Ovary (tissue), 9 donors: Measurements from ENCODE around the gene CCL27. TPM values are rescaled to one million over a fixed set of nuclear protein-coding genes. Genes with fewer than 3 reads are reported as not detected.

Experiments used
- DNase-seq, 5 donors: peaks; one replicate each; pipeline ENCODE4 v3.0.0-alpha.2; 2019 to 2020
- H3K27ac ChIP-seq, 2 donors: fragments of 200-600 bp; one replicate each; pipeline versions ENCODE4 v1.5.1 to v1.8.0; 2019 to 2022
- H3K27me3 ChIP-seq: fragments of 200-600 bp; one replicate; pipeline ENCODE4 v1.8.0; 2022
- H3K36me3 ChIP-seq: fragments of 200-600 bp; sonication (generic); one replicate; pipeline ENCODE4 v1.5.1; 2019
- H3K4me1 ChIP-seq: one replicate; pipeline ENCODE4 v1.8.1; 2013; ENCODE audit warnings: mild to moderate bottlenecking, moderate library complexity; ENCODE audit not compliant: insufficient read depth
- H3K4me3 ChIP-seq: fragments of 200-600 bp; sonication (generic); one replicate; pipeline ENCODE4 v1.5.1; 2017
- H3K9me3 ChIP-seq, 2 donors: fragments of 200-600 bp in 1 of 2; sonication (generic) in 1 of 2; one replicate each; pipeline versions ENCODE4 v1.5.1 to v1.8.1; 2013 to 2019; ENCODE audit warnings: mild to moderate bottlenecking in 1 of 2, moderate library complexity in 1 of 2
- EP300 ChIP-seq: sonication (generic); formaldehyde crosslinking; IDR thresholded peaks from one replicate; pipeline ENCODE4 v1.6.1; 2017; ENCODE audit warnings: antibody characterized with exemption
- POLR2A ChIP-seq: fragments of 450-650 bp; IDR thresholded peaks from one replicate; pipeline ENCODE4 v1.6.1; 2017; ENCODE audit warnings: antibody characterized with exemption, mild to moderate bottlenecking, moderate library complexity
- whole genome bisulfite sequencing, 3 donors: extraction: QIAGEN DNeasy Blood & Tissue Kit in 1 of 3; methylation state at CpG; one replicate each; pipeline versions ENCODE4 v1.1.5 to v1.1.7; 2013 to 2017; 5-methylcytosine and 5-hydroxymethylcytosine counted together
- intact Hi-C, 4 donors: fragments of 100-400 bp; cut with DNase I; formaldehyde crosslinking; loops; one replicate each; pipeline versions ENCODE4 v1.11.0 to v1.15.1; 2022 to 2023
- polyA plus RNA-seq, 2 donors: library from polyadenylated mRNA; stranded (reverse); fragments of 200-250 nt in 1 of 2; fragments of 350-450 nt in 1 of 2; fragmentation: Illumina TruSeq in 1 of 2; extraction: RNeasy Lipid Tissue Mini Kit (QIAGEN cat#74804) in 1 of 2; gene quantifications; one replicate each; pipeline ENCODE4 v1.2.3, GENCODE V29; 2013 to 2014
- total RNA-seq, 7 donors: library from RNA; depleted of rRNA in 2 of 7; stranded (reverse); fragments of >200 nt in 2 of 7; fragmentation: NEBNext Ultra II Directional in 3 of 7; extraction: Animal tissue kit (Norgen Biotek cat#: 25700) in 3 of 7; gene quantifications; one replicate each; pipeline versions ENCODE4 v1.1.0 to v1.2.4, GENCODE V29; 2016 to 2023
- TF ChIP-seq, protein P1 (sequence below), 3 donors: fragments of 450-650 bp in 2 of 3; fragments of 200-600 bp in 1 of 3; IDR thresholded peaks; one replicate each; pipeline versions ENCODE4 v1.5.1 to v1.8.0; 2016 to 2022; ENCODE audit warnings: antibody characterized with exemption in 3 of 3, mild to moderate bottlenecking in 1 of 3
- donor health status: DM: no; HTN: no; CAD: no; lungs with moderate emphysema.
- donor health status: DM: no; HTN: no; CAD: no.
- donor health status: Bipolar disorder and iron deficiency.
- donor health status: DM: yes; HTN: yes; CAD: no.
- donor health status: DM: no; HTN: no; CAD: no.
- donor health status: DM: yes; HTN: yes; CAD: no.

CCL27 gene
- total and polyA plus RNA-seq, 9 donors, result 0.21 to 1.1 (median 0.66) TPM; not detected in 4

DNA sequence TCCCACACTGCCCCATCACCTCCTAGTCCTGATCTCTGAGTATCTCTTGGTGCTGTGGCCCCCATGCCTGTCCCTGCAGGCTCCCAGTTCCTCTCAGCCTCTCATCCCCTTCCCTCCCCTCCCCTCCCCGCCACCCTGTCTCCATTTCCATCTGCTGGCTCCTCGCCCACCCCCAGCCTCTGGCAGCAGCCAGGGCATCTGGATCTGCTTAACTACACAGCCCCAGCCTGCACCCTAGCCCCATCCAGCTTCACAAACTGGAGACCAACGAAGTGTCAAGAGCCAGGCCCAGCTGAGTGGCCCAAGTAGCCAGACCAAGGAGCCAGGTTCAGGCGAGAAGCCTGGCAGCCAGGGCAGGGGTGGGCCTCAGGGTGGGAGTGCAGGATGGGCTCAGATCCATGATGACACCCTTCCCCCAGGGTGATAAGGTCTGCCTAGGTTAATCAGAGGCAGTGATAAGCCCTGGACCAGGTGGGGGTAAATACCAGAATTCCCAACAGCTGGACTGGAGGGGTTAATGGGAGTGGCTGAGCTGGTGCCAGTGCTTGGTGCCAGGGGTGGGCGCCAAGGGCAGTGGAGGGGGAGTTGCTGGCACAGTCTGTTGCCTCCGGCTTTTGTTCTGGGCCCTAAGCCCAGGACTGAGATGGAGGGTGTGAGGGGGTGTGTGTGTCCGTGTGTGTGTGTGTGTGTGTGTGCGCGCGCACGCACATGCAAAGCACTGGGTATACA is 8.0 kb downstream of the CCL27 start:
- WGBS, 3 donors, result 9 to 10% (median 10%) methylated on average over 11 of the region's 11 CpGs
- intact Hi-C loops, result no loop called here
- H3K27ac ChIP-seq, result peak overlapping the region; percentile 71 to 81
- no peaks in the 10 kb centered on the region for H3K36me3 ChIP-seq
- peak; percentile 85 to 93 (median 91) for DNase-seq
- TF ChIP-seq EP300, result no peak
- no peak for TF ChIP-seq POLR2A
- TF ChIP-seq, protein P1, sequence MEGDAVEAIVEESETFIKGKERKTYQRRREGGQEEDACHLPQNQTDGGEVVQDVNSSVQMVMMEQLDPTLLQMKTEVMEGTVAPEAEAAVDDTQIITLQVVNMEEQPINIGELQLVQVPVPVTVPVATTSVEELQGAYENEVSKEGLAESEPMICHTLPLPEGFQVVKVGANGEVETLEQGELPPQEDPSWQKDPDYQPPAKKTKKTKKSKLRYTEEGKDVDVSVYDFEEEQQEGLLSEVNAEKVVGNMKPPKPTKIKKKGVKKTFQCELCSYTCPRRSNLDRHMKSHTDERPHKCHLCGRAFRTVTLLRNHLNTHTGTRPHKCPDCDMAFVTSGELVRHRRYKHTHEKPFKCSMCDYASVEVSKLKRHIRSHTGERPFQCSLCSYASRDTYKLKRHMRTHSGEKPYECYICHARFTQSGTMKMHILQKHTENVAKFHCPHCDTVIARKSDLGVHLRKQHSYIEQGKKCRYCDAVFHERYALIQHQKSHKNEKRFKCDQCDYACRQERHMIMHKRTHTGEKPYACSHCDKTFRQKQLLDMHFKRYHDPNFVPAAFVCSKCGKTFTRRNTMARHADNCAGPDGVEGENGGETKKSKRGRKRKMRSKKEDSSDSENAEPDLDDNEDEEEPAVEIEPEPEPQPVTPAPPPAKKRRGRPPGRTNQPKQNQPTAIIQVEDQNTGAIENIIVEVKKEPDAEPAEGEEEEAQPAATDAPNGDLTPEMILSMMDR (IDR thresholded peaks at IDR 0.05), result no peak
- no peak overlapping the region for H3K4me3 ChIP-seq
- peaks cover 38% of the 10 kb centered on the region for H3K4me1 ChIP-seq
- H3K27me3 ChIP-seq, result no peaks in the 10 kb centered on the region
- no peaks in the 10 kb centered on the region for H3K9me3 ChIP-seq

DNA sequence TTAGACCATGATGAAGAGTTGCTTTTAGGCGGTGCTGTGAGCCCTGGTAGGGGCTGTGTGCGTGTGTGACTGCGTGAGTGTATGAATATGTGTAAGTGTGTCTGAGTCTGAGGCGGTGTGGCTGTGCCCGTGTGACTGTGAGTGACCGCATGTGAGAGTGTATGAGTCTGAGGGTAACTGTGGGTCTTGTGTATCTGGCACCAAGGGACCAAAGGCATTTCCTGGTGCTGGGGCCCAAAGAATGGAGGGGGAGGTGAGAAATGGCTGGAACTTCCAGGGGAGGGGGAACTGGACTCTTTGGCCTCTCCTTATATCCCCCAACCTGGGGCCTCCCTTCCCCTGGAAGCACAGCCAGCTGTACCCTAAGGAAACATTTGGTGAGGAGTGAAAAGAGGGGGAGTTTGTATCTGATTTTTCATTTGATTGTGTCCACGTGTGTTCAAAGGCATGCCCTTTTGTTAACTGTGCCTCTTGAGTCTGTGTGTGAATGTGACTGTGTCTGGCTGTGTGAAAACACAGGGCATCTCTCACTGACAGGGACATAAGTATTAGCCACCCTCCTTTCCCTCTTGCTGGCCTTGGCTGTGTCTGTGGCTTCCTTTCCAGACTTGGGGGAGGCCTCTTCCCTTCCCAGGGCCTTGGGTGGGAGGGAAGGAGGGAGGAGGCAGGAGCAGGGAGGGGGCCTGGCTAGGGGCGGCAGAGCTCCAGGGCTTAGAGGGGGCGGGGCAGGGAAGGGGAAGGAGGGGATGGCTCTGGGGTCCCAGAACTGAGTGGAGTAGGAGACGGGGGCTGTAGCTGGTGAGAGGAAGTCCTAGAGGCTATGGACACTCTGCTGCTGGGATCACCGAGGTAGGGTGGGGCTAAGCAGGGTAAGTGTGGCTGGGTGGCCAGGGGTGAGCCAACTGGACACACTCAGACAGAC is 9.0 kb downstream of the CCL27 start:
- WGBS, 3 donors, result 30 to 37% (median 31%) methylated on average over 11 of the region's 11 CpGs
- Histone ChIP-seq H3K36me3 (no peaks in the 10 kb centered on the region), H3K9me3 (no peaks in the 10 kb centered on the region), H3K27me3 (no peaks in the 10 kb centered on the region), H3K4me3 (no peak overlapping the region), H3K4me1 (peaks cover 38% of the 10 kb centered on the region), H3K27ac (peak overlapping the region; percentile 71 to 81)
- intact Hi-C loops, result no loop called here
- TF ChIP-seq POLR2A, result no peak
- DNase-seq, result peak; percentile 69 to 82 (median 78)

DNA sequence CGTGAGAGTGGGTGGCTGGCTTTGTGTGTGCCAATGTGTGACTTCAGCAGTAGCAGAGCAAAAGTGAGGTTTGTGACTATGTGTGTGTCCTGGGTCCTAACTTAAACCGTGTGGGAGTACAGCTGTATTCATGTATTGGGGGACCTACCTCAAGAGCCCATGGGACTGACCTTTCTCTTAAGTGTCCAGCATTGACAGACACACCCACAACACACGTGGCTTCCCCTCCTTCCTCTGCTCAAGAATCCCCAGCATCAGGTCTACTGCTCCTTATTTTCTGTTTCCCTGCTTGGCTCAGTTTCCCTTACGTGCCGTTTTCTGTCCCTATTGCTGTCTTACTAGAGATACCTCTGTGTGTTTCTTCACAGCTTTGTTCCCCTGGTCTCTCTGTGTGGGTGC is 9.9 kb downstream of the CCL27 start:
- Histone ChIP-seq H3K4me1 (peaks cover 40% of the 10 kb centered on the region), H3K9me3 (no peaks in the 10 kb centered on the region), H3K27ac (peak overlapping the region; percentile 71 to 81), H3K36me3 (no peaks in the 10 kb centered on the region), H3K4me3 (peak overlapping the region; percentile 36), H3K27me3 (no peaks in the 10 kb centered on the region)
- WGBS, 3 donors, result 15 to 22% (median 16%) methylated on average over 5 of the region's 5 CpGs
- intact Hi-C loops, result no loop called here
- TF ChIP-seq POLR2A (no peak), EP300 (no peak)
- TF ChIP-seq, protein P1 (IDR thresholded peaks at IDR 0.05), result no peak
- no peak for DNase-seq

DNA sequence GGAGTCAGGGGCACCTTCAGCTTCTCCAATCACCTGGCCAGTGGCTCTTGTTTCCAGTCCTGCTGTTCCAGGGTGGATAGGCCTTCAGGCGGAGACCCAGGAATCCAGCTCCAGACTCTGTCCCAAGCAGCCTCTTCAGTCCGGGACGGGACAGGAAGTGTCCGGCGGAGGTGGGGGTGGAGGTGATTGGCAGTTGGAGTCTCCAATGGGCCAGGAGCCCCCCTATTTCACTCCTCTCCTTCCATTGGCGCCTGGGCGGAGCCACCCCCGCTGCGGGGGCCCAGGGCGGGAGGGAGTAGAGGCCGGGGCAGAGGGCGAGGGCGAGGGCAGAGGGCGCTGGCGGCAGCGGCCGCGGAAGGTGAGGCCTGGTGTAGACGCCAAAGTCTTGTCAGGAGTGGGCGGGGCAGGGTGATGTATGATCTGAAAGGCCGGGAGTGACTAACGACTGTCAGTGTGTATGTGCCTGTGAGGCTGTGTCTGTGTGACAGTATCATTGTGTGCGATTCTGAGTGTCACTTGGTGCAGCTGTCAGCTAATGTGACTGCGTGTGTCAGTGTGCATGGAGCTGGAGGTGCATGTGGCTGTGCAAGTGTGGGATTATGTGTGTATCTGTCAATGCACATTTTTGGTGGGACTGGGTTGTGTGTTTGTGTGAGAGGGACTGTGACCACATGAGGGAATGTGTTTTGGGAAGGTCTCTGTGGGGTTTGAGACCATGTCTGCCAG is 10.4 kb downstream of the CCL27 start, which contains the start of gene IL11RA:
Gene IL11RA, plus strand, starts transcription at position 310 of the 726 bp plus-strand sequence. CDS start 3,033 bp downstream, outside the sequence.
- peaks cover 46% of the 10 kb centered on the region for H3K4me1 ChIP-seq
- 1 to 7% (median 3%) methylated on average over 23 to 24 of the region's 24 CpGs for WGBS, 3 donors
- intact Hi-C loops, result no loop called here

More for the DNA sequence above, 10.4 kb downstream of the CCL27 start, which contains the start of gene IL11RA:
- H3K27ac ChIP-seq, result peak within 1 kb of the TSS; percentile 71 to 81
- TF ChIP-seq POLR2A, result peak; percentile 35
- TF ChIP-seq, protein P1 (IDR thresholded peaks at IDR 0.05), result peak in 1 of 3 donors; percentile 6
- no peak for TF ChIP-seq EP300
- H3K9me3 ChIP-seq, result no peaks in the 10 kb centered on the region
- H3K36me3 ChIP-seq, result no peaks in the 10 kb centered on the region
- peak; percentile 90 to 94 (median 90) for DNase-seq
- peak within 1 kb of the TSS; percentile 36 for H3K4me3 ChIP-seq
- H3K27me3 ChIP-seq, result no peaks in the 10 kb centered on the region
